ENCODE data around the gene IGF2BP2. TPM values are rescaled to one million over a fixed set of nuclear protein-coding genes. Genes with fewer than 3 reads are reported as not detected.
A peak's percentile ranks its signal among the peaks of the same experiment; 100 is the strongest.

The IGF2BP2 gene
- total and polyA plus RNA-seq, 2 of the 13 experiments (the other 11 are each of a cell fraction or from before 2014, with no cell fraction given), result 6.5 to 46.0 TPM

GRCh38 chr3:185831990-185832389, 7.1 kb upstream of the IGF2BP2 start:
- FAIRE-seq (no peak), DNase-seq (ENCODE audit: low spot score) (no peak), ATAC-seq (no peak)
- no peak overlapping the region for H3K27ac ChIP-seq (ENCODE audit: extremely low read length, insufficient read depth, low read length)
- POLR2A ChIA-PET, result interaction anchor here (1.3 kb wide), 1 partner anchor 9 kb away, joined by 6 read pairs; no protein-coding TSS in a partner anchor
- peaks cover 1 to 5% of the 10 kb centered on the region in 2 experiments; a peak in 1 of 5 replicates for H3K36me3 ChIP-seq (replicated peaks in 1 of 2; ENCODE audit: control insufficient read depth in 1 of 2, insufficient read depth in 2 of 2, low read length in 2 of 2)
- H3K27me3 ChIP-seq (ENCODE audit: control insufficient read depth in 1 of 2, insufficient read depth in 2 of 2, low read length in 2 of 2), result no peaks in the 10 kb centered on the region
- no peak overlapping the region for H2AFZ ChIP-seq (ENCODE audit: low read length)
- TF ChIP-seq SMC3 (IDR thresholded peaks at IDR 0.05; ENCODE audit: low read length) (no peak), RXRB (CRISPR knock-in tag; IDR thresholded peaks at IDR 0.05; ENCODE audit: borderline replicate concordance) (no peak), SIN3A (IDR thresholded peaks at IDR 0.05; ENCODE audit: borderline replicate concordance, low read depth, low read length) (no peak), MAFK (conservative IDR thresholded peaks at IDR 0.05 in 1 of 2, IDR thresholded peaks at IDR 0.05 in 1 of 2; ENCODE audit: low read length in 2 of 2) (peak in 1 of 2 experiments; percentile 54; a peak in 2 of 4 replicates), MAFF (IDR thresholded peaks at IDR 0.05; ENCODE audit: low read depth, low read length) (peak; percentile 54; the same call in 1 of the 2 replicates)
- peaks cover 15% of the 10 kb centered on the region for H3K79me2 ChIP-seq (ENCODE audit: insufficient read depth, low read length)
- no peaks in the 10 kb centered on the region for H4K20me1 ChIP-seq (ENCODE audit: insufficient read depth, low read length)
- in situ Hi-C loops (cut with HindIII; ENCODE audit: extremely low pct_ligation_motif_present, low pct_unique_long_range_greater_than_20kb) (no loop called here), intact Hi-C loops (cut with micrococcal nuclease; ENCODE audit: unreplicated experiment) (no loop called here)
- H3K9me3 ChIP-seq (ENCODE audit: low read length), result no peaks in the 10 kb centered on the region
- BruUV-seq (replicated peaks), result no TSS peak
- no peak overlapping the region for H3K4me2 ChIP-seq (ENCODE audit: low read depth, low read length)
- H3K4me1 ChIP-seq (ENCODE audit: insufficient read depth, low read length), result peaks cover 76% of the 10 kb centered on the region
- CTCF ChIA-PET (ENCODE audit: low intra/inter-chr PET ratio, low total read pairs), result no interaction called here
- H3K4me3 ChIP-seq (replicated peaks in 1 of 3; ENCODE audit: insufficient read depth in 1 of 3, low read depth in 2 of 3, low read length in 3 of 3), result no peak overlapping the region
- no peak overlapping the region for H3K9ac ChIP-seq (ENCODE audit: insufficient read depth, low read depth, low read length)

- H3K27me3 ChIP-seq (ENCODE audit: control insufficient read depth in 1 of 2, insufficient read depth in 2 of 2, low read length in 2 of 2), result no peaks in the 10 kb centered on the region
- no peak overlapping the region for H2AFZ ChIP-seq (ENCODE audit: low read length)
- H3K4me2 ChIP-seq (ENCODE audit: low read depth, low read length), result peak overlapping the region; percentile 1; the same call in 1 of the 2 replicates
- ATAC-seq, result peak; percentile 24; the same call in 2 of the 3 replicates
- H3K9ac ChIP-seq (ENCODE audit: insufficient read depth, low read depth, low read length), result no peak overlapping the region
- intact Hi-C loops (cut with micrococcal nuclease; ENCODE audit: unreplicated experiment) (no loop called here), in situ Hi-C loops (cut with HindIII; ENCODE audit: extremely low pct_ligation_motif_present, low pct_unique_long_range_greater_than_20kb) (no loop called here)
- 27% methylated on average over 3 of the region's 3 CpGs for WGBS (ENCODE audit: low lambda C conversion rate)
- CTCF ChIA-PET (ENCODE audit: low intra/inter-chr PET ratio, low total read pairs), result no interaction called here
- POLR2A ChIA-PET, result interaction anchor here (1.3 kb wide), 1 partner anchor 8 kb away, joined by 6 read pairs; no protein-coding TSS in a partner anchor
- peaks cover 1 to 5% of the 10 kb centered on the region in 2 experiments; a peak in 1 of 5 replicates for H3K36me3 ChIP-seq (replicated peaks in 1 of 2; ENCODE audit: control insufficient read depth in 1 of 2, insufficient read depth in 2 of 2, low read length in 2 of 2)
- no TSS peak for BruUV-seq (replicated peaks)
- H3K27ac ChIP-seq (ENCODE audit: extremely low read length, insufficient read depth, low read length), result peak overlapping the region; percentile 28
- no peaks in the 10 kb centered on the region for H4K20me1 ChIP-seq (ENCODE audit: insufficient read depth, low read length)
- H3K79me2 ChIP-seq (ENCODE audit: insufficient read depth, low read length), result peaks cover 23% of the 10 kb centered on the region
- H3K4me3 ChIP-seq (replicated peaks in 1 of 3; ENCODE audit: insufficient read depth in 1 of 3, low read depth in 2 of 3, low read length in 3 of 3), result no peak overlapping the region
- H3K4me1 ChIP-seq (ENCODE audit: insufficient read depth, low read length), result peaks cover 79% of the 10 kb centered on the region
- DNase-seq (ENCODE audit: low spot score), result no peak
- FAIRE-seq, result no peak
- H3K9me3 ChIP-seq (ENCODE audit: low read length), result no peaks in the 10 kb centered on the region
- TF ChIP-seq POGZ (CRISPR knock-in tag; IDR thresholded peaks at IDR 0.05) (peak; percentile 49; the same call in 1 of the 2 replicates), FOXA1 (IDR thresholded peaks at IDR 0.05) (no peak), FOXA1 (CRISPR knock-in tag; IDR thresholded peaks at IDR 0.05) (peak; percentile 43), SIN3B (IDR thresholded peaks at IDR 0.05; ENCODE audit: low read length) (no peak), ARID3A (IDR thresholded peaks at IDR 0.05; ENCODE audit: low read depth, low read length) (peak; percentile 60; the same call in 1 of the 2 replicates), FOXJ3 (CRISPR knock-in tag; IDR thresholded peaks at IDR 0.05; ENCODE audit: borderline replicate concordance) (peak; percentile 53; the same call in 1 of the 2 replicates), KDM1A (CRISPR knock-in tag; IDR thresholded peaks at IDR 0.05) (peak; percentile 17; the same call in 1 of the 2 replicates), ZNF510 (CRISPR knock-in tag; IDR thresholded peaks at IDR 0.05; ENCODE audit: low read depth) (no peak), ZNF850 (CRISPR knock-in tag; conservative IDR thresholded peaks at IDR 0.05) (no peak), RCOR2 (CRISPR knock-in tag; IDR thresholded peaks at IDR 0.05) (0 out of 2 replicates have a peak, but pooled peaks have one; percentile 11), SMARCE1 (IDR thresholded peaks at IDR 0.05; ENCODE audit: borderline replicate concordance) (no peak), ZFP36L1 (CRISPR knock-in tag; IDR thresholded peaks at IDR 0.05) (peak; percentile 6; the same call in 1 of the 2 replicates), PAF1 (CRISPR knock-in tag; IDR thresholded peaks at IDR 0.05) (peak; percentile 17; the same call in 1 of the 2 replicates), JUN (CRISPR knock-in tag; IDR thresholded peaks at IDR 0.05) (0 out of 2 replicates have a peak, but pooled peaks have one; percentile 11), SOX13 (IDR thresholded peaks at IDR 0.05) (no peak), SOX13 (CRISPR knock-in tag; conservative IDR thresholded peaks at IDR 0.05 in 1 of 2, IDR thresholded peaks at IDR 0.05 in 1 of 2) (peak in 1 of 2 experiments; percentile 17; a peak in 1 of 4 replicates)
Measured at GRCh38 chr3:185831195-185831594, 6.4 kb upstream of the IGF2BP2 start.
